Parathyroid adenoma (tissue), 2 donors: Measurements from ENCODE around the gene CPNE1.

Source experiments
- H2AFZ ChIP-seq: fragments of 300-600 bp; sonication (generic); one replicate; pipeline ENCODE4 v1.7.0; 2017; ENCODE audit warnings: antibody characterized with exemption, mild to moderate bottlenecking
- H3K27ac ChIP-seq: fragments of 300-600 bp; sonication (generic); one replicate; pipeline ENCODE4 v1.7.0; 2017
- H3K27me3 ChIP-seq: fragments of 300-600 bp; sonication (generic); one replicate; pipeline ENCODE4 v1.7.0; 2017; ENCODE audit warnings: low read length; ENCODE audit not compliant: control insufficient read depth, insufficient read depth
- H3K36me3 ChIP-seq: fragments of 300-600 bp; sonication (generic); one replicate; pipeline ENCODE4 v1.7.0; 2017; ENCODE audit warnings: low read length; ENCODE audit not compliant: control insufficient read depth, insufficient read depth
- H3K4me1 ChIP-seq: fragments of 300-600 bp; sonication (generic); one replicate; pipeline ENCODE4 v1.7.0; 2017; ENCODE audit warnings: control low read depth
- H3K4me2 ChIP-seq: fragments of 300-600 bp; sonication (generic); one replicate; pipeline ENCODE4 v1.7.0; 2017; ENCODE audit warnings: low read length
- H3K4me3 ChIP-seq: fragments of 300-600 bp; sonication (generic); one replicate; pipeline ENCODE4 v1.7.0; 2017; ENCODE audit warnings: low read depth, low read length
- H3K79me2 ChIP-seq: fragments of 300-600 bp; sonication (generic); one replicate; pipeline ENCODE4 v1.7.0; 2017; ENCODE audit warnings: control low read depth
- H3K9ac ChIP-seq: fragments of 300-600 bp; sonication (generic); one replicate; pipeline ENCODE4 v1.7.0; 2017; ENCODE audit warnings: mild to moderate bottlenecking
- H3K9me3 ChIP-seq: fragments of 300-600 bp; sonication (generic); one replicate; pipeline ENCODE4 v1.7.0; 2017; ENCODE audit warnings: low read length; ENCODE audit not compliant: control insufficient read depth
- TF ChIP-seq, protein P1 (sequence below): fragments of 300-600 bp; sonication (generic); IDR thresholded peaks from one replicate; pipeline ENCODE4 v1.7.0; 2017; ENCODE audit warnings: antibody characterized with exemption, mild to moderate bottlenecking
- donor health status: primary hyperparathyroidism.

Gene CPNE1

DNA sequence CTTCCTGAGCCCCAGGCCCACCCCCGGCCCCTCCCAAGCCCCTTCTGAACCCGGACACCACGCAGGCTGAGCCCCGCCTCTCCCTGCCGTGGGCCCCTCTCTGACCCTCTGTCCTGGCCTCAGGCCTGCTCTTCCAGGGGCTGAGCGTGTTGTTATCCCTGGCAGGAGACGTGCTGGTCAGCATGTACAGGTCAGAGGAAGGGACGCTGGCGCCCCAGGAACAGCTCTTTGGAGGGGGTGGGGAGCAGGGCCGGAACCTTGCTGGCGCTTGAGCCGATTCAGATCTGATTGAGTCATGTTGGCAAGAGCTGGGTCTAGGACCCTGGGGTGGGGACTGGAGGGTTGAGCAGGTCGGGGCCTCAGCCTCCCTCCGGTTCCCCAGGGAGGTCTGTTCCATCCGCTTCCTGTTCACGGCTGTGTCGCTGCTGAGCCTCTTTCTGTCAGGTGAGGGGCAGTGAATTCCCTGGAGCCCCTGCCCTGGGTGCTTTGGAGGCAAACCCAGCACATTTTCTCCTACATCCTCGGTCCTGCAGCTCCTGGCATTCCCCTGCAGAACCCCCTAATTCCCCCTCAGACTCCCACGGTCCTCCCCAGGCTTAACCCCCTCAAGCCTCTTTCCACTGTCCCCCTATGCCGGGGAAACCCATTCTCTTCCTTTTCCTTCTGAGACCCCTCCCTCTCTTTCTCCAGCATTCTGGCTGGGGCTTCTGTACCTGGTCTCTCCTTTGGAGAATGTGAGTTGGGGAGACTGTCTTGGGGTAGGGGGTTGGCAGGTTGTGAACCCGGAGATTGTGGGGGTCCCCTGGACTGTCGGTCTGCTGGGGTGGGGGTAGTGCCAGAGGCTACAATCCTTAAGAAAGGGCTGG lies 47.1 kb downstream of the CPNE1 start:
- TF ChIP-seq, protein P1, sequence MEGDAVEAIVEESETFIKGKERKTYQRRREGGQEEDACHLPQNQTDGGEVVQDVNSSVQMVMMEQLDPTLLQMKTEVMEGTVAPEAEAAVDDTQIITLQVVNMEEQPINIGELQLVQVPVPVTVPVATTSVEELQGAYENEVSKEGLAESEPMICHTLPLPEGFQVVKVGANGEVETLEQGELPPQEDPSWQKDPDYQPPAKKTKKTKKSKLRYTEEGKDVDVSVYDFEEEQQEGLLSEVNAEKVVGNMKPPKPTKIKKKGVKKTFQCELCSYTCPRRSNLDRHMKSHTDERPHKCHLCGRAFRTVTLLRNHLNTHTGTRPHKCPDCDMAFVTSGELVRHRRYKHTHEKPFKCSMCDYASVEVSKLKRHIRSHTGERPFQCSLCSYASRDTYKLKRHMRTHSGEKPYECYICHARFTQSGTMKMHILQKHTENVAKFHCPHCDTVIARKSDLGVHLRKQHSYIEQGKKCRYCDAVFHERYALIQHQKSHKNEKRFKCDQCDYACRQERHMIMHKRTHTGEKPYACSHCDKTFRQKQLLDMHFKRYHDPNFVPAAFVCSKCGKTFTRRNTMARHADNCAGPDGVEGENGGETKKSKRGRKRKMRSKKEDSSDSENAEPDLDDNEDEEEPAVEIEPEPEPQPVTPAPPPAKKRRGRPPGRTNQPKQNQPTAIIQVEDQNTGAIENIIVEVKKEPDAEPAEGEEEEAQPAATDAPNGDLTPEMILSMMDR: peak; percentile 4
- Histone ChIP-seq H3K79me2 (no peaks in the 10 kb centered on the region), H3K4me3 (peak overlapping the region; percentile 57), H3K4me1 (peaks cover 4% of the 10 kb centered on the region), H3K36me3 (no peaks in the 10 kb centered on the region), H2AFZ (peak overlapping the region; percentile 53), H3K4me2 (peak overlapping the region; percentile 77), H3K27me3 (no peaks in the 10 kb centered on the region), H3K9ac (no peak overlapping the region), H3K27ac (peak overlapping the region; percentile 85), H3K9me3 (no peaks in the 10 kb centered on the region)

DNA sequence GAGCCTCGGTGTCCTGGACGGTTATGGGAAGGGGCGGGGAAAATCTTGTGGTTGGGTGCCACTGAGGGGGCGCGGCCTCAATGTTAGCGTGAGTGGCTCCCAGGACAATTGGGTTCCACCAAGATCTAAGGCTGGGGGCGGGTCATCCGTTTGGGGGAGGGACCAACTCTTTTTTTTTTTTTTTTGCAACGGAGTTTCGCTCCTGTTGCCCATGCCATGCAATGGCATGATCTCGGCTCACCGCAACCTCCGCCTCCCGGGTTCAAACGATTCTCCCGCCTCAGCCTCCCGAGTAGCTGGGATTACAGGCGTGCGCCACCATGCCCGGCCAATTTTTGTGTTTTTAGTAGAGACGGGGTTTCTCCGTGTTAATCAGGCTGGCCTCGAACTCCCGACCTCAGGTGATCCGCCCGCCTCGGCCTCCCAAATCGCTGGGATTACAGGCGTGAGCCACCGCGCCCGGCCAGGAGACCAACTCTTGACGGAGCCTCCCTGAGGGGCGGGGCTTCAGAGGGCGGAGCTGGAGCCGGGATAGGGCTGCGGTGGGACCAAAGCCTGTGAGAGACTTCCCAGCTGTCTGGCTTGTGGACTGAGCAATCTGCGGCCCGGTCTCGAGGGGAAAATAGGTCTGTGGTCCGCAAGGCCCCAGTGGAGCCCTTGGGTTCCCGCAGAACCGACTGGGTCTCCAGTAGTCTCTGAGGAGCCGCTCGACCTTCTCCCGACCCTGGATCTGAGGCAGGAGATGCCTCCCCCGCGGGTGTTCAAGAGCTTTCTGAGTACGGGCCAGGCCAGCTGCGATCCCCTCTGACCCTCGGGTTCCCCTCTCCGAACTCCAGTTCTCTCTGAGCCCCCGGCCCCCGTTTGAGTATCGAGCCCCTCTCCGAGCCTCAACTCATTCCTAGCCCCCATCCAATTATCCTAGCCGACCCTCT lies 48.0 kb downstream of the CPNE1 start:
- TF ChIP-seq, protein P1: no peak
- H3K9ac ChIP-seq: no peak overlapping the region
- peak overlapping the region; percentile 57 for H3K4me3 ChIP-seq

DNA sequence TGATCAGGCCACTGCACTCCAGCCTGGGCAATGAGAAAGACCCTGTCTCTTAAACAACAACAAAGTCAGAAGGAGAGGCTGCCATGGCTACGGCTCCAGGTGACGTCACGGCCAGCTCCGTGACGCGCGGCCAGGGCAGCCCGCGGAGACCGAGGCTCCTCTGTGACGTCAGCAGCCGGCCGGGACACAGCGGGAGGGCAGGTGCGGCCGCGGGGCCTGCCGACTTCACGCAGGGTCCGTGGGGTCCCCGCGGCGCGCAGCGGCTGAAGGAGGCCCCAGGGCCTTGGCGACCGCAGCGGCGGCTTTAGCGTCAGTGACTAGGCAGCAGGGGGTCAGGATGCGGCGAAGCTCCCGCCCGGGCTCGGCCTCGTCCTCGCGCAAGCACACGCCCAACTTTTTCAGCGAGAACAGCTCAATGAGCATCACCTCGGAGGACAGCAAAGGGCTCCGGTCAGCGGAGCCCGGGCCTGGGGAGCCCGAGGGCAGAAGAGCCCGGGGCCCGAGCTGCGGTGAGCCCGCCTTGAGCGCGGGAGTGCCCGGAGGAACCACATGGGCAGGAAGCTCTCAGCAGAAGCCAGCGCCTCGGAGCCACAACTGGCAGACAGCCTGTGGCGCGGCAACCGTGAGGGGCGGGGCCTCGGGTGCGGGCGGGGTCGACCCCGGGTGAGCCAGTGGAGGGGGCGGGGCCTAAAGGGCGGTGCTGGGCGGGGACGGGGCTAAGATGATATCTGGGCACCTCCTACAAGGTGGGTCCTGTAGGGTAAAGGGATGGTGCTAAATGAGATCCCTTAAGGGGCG lies 48.8 kb downstream of the CPNE1 start, which contains the start of gene SPAG4:
Gene SPAG4, plus strand, starts transcription at position 163 of the 798 bp plus-strand sequence. Its CDS starts 175 bp downstream, at position 338.
- peak within 1 kb of the TSS; percentile 99 for H2AFZ ChIP-seq
- H3K4me3 ChIP-seq: peak within 1 kb of the TSS; percentile 57
- H3K9ac ChIP-seq: no peak within 1 kb of the TSS
- H3K4me1 ChIP-seq: peaks cover 4% of the 10 kb centered on the region
- H3K9me3 ChIP-seq: no peaks in the 10 kb centered on the region
- H3K27ac ChIP-seq: peak within 1 kb of the TSS; percentile 85
- no peaks in the 10 kb centered on the region for H3K36me3 ChIP-seq
- no peaks in the 10 kb centered on the region for H3K27me3 ChIP-seq
- peak within 1 kb of the TSS; percentile 81 for H3K4me2 ChIP-seq
- TF ChIP-seq, protein P1: no peak
- no peaks in the 10 kb centered on the region for H3K79me2 ChIP-seq

More for the DNA sequence above, 48.0 kb downstream of the CPNE1 start:
- H2AFZ ChIP-seq: peak overlapping the region; percentile 53
- no peaks in the 10 kb centered on the region for H3K79me2 ChIP-seq
- peak overlapping the region; percentile 77 for H3K4me2 ChIP-seq
- H3K4me1 ChIP-seq: peaks cover 4% of the 10 kb centered on the region
- no peaks in the 10 kb centered on the region for H3K27me3 ChIP-seq
- peak overlapping the region; percentile 85 for H3K27ac ChIP-seq
- H3K36me3 ChIP-seq: no peaks in the 10 kb centered on the region
- no peaks in the 10 kb centered on the region for H3K9me3 ChIP-seq

DNA sequence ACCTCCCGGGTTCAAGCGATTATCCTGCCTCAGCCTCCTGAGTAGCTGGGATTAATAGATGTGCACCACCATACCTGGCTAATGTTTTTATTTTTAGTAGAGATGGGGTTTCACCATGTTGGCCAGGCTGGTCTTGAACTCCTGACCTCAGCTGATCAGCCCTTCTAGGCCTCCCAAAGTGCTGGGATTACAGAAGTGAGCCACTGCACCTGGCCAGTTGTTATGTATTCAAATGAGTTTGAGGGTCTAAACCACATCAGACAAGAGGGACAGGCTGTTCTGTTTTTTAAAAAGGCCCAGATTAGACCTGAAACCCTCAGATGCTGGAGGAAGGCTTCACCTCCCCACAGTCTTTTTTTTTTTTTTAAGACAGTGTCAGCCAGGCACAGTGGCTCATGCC lies 53.2 kb downstream of the CPNE1 start:
- Histone ChIP-seq H2AFZ (no peak overlapping the region), H3K36me3 (no peaks in the 10 kb centered on the region), H3K4me1 (no peaks in the 10 kb centered on the region), H3K4me3 (no peak overlapping the region), H3K9ac (no peak overlapping the region), H3K27ac (no peak overlapping the region), H3K79me2 (no peaks in the 10 kb centered on the region), H3K27me3 (no peaks in the 10 kb centered on the region), H3K9me3 (no peaks in the 10 kb centered on the region), H3K4me2 (no peak overlapping the region)
- TF ChIP-seq, protein P1: no peak
